ENCODE results near the gene NPC1.

DNA sequence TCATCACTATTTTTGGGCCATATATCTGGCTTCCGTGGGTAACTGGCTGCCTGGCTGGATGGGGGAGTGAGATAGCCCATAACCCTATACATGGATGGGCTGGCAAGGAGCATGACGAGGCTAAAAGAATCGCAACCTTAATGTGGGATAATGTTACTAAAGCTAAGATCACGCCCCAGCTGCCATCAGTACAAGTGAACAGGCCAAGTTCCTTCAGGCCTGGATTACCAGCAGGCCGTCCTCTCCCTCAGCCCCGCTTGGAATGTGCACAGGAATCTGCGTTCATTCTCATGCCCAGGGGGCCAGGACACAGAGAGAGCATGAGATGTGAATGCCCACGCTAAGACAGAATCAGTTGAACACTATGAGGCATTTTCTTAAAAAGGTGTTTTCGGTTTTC, 48.3 kb downstream of the NPC1 start:
- no peak for TF ChIP-seq POLR2A (IDR thresholded peaks at IDR 0.05)
- TF ChIP-seq, protein P1, sequence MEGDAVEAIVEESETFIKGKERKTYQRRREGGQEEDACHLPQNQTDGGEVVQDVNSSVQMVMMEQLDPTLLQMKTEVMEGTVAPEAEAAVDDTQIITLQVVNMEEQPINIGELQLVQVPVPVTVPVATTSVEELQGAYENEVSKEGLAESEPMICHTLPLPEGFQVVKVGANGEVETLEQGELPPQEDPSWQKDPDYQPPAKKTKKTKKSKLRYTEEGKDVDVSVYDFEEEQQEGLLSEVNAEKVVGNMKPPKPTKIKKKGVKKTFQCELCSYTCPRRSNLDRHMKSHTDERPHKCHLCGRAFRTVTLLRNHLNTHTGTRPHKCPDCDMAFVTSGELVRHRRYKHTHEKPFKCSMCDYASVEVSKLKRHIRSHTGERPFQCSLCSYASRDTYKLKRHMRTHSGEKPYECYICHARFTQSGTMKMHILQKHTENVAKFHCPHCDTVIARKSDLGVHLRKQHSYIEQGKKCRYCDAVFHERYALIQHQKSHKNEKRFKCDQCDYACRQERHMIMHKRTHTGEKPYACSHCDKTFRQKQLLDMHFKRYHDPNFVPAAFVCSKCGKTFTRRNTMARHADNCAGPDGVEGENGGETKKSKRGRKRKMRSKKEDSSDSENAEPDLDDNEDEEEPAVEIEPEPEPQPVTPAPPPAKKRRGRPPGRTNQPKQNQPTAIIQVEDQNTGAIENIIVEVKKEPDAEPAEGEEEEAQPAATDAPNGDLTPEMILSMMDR (IDR thresholded peaks at IDR 0.05) = no peak

All from esophagus squamous epithelium (tissue), 4 donors.